Stimulated activated naive CD4-positive, alpha-beta T cell treated with Interleukin-2 at 50 U/mL for 16 hours (primary cell): ENCODE measurements around the gene KLK8.

ENCODE experiments used
- DNase-seq: peaks from one replicate; lab custom pipeline; 2025; lab: John Stamatoyannopoulos, UW

Gene KLK8

GRCh38 chr19:50949861-50950260, 51.5 kb downstream of the KLK8 start:
- DNase-seq: no peak

- DNase-seq: no peak
Observed at GRCh38 chr19:50947123-50947522, 54.3 kb downstream of the KLK8 start.
